ENCODE results near the gene SLIT3.

SLIT3 gene

DNA sequence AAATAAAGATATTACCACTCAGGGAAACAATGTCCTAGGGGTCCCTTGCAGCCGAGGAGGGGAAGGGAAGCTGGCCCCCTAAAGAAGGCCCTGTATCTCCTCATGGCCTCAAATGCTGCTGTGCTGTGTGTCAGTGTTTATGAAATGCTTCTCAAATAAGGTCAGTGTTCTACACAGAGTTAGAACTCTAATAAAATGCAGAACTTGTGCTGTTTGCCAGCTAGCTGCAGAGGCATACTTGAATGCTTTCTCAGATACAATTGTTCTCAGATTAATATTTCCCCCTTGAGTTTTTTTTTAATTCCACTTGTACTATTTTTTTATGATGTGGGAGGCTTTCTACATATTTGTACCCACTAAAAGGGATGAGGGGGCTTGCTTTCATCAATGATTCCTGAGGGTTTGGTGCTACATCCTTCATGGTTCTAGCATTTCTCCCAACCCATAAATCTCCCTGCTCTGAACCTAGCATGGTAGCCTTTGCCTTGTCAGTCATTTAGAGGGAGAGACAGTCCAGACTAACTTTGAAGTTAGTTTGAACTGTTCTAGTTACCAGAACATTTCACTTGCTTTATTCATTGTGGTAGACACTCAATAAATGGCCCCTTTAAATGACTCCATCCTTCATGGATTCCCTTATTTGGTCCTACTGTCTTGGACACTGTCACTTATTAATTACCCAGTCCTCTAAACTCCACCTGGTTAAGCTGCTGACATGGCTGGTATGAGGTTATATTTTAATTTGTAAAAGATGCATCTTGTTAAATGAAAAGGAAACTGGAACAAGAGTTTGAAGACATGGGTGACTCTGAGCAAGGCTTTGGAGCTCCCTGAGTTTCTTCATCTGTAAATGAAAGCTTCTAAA, 12.6 kb downstream of the SLIT3 start:
- TF ChIP-seq ESRRG (CRISPR knock-in tag; IDR thresholded peaks at IDR 0.05) (no peak), ISL1 (CRISPR knock-in tag; IDR thresholded peaks at IDR 0.05) (no peak), BACH2 (CRISPR knock-in tag; IDR thresholded peaks at IDR 0.05; ENCODE audit: borderline replicate concordance) (no peak), ZNF565 (CRISPR knock-in tag; conservative IDR thresholded peaks at IDR 0.05; ENCODE audit: low read depth) (no peak), TCF4 (CRISPR knock-in tag; IDR thresholded peaks at IDR 0.05; ENCODE audit: borderline replicate concordance) (no peak), SNAI2 (CRISPR knock-in tag; IDR thresholded peaks at IDR 0.05) (no peak), GLIS3 (CRISPR knock-in tag; IDR thresholded peaks at IDR 0.05) (no peak), ZFP3 (CRISPR knock-in tag; IDR thresholded peaks at IDR 0.05) (no peak), ZC3H10 (CRISPR knock-in tag; IDR thresholded peaks at IDR 0.05) (no peak)
- TF ChIP-seq, protein P1, sequence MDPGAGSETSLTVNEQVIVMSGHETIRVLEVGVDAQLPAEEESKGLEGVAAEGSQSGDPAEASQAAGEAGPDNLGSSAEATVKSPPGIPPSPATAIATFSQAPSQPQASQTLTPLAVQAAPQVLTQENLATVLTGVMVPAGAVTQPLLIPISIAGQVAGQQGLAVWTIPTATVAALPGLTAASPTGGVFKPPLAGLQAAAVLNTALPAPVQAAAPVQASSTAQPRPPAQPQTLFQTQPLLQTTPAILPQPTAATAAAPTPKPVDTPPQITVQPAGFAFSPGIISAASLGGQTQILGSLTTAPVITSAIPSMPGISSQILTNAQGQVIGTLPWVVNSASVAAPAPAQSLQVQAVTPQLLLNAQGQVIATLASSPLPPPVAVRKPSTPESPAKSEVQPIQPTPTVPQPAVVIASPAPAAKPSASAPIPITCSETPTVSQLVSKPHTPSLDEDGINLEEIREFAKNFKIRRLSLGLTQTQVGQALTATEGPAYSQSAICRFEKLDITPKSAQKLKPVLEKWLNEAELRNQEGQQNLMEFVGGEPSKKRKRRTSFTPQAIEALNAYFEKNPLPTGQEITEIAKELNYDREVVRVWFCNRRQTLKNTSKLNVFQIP (CRISPR knock-in tag; IDR thresholded peaks at IDR 0.05; ENCODE audit: borderline replicate concordance, low read depth) = no peak
- TF ChIP-seq, protein P2, sequence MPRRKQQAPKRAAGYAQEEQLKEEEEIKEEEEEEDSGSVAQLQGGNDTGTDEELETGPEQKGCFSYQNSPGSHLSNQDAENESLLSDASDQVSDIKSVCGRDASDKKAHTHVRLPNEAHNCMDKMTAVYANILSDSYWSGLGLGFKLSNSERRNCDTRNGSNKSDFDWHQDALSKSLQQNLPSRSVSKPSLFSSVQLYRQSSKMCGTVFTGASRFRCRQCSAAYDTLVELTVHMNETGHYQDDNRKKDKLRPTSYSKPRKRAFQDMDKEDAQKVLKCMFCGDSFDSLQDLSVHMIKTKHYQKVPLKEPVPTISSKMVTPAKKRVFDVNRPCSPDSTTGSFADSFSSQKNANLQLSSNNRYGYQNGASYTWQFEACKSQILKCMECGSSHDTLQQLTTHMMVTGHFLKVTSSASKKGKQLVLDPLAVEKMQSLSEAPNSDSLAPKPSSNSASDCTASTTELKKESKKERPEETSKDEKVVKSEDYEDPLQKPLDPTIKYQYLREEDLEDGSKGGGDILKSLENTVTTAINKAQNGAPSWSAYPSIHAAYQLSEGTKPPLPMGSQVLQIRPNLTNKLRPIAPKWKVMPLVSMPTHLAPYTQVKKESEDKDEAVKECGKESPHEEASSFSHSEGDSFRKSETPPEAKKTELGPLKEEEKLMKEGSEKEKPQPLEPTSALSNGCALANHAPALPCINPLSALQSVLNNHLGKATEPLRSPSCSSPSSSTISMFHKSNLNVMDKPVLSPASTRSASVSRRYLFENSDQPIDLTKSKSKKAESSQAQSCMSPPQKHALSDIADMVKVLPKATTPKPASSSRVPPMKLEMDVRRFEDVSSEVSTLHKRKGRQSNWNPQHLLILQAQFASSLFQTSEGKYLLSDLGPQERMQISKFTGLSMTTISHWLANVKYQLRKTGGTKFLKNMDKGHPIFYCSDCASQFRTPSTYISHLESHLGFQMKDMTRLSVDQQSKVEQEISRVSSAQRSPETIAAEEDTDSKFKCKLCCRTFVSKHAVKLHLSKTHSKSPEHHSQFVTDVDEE (CRISPR knock-in tag; IDR thresholded peaks at IDR 0.05) = no peak
- TF ChIP-seq, protein P3, sequence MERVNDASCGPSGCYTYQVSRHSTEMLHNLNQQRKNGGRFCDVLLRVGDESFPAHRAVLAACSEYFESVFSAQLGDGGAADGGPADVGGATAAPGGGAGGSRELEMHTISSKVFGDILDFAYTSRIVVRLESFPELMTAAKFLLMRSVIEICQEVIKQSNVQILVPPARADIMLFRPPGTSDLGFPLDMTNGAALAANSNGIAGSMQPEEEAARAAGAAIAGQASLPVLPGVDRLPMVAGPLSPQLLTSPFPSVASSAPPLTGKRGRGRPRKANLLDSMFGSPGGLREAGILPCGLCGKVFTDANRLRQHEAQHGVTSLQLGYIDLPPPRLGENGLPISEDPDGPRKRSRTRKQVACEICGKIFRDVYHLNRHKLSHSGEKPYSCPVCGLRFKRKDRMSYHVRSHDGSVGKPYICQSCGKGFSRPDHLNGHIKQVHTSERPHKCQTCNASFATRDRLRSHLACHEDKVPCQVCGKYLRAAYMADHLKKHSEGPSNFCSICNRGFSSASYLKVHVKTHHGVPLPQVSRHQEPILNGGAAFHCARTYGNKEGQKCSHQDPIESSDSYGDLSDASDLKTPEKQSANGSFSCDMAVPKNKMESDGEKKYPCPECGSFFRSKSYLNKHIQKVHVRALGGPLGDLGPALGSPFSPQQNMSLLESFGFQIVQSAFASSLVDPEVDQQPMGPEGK (CRISPR knock-in tag; IDR thresholded peaks at IDR 0.05; ENCODE audit: borderline replicate concordance) = no peak

DNA sequence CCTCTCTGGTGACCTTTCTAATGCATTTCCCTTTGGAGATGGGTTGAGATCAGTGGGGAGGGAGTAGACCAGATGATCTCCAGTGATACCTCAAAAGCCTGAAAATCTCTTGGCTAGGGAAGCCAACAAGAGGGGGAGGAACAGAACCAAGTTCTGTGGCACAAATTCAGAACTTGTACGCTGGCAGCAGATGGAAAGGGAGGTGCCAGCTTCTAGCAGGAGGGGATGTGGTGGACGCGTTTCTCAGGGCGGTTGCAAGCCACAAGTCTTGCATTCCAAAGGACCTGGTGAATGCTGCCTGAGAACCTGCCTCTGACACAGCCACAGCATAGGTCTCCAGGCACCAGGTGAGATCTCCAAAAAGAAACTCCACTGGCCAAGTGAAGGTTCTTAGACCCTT, 13.4 kb downstream of the SLIT3 start:
- no peak for ATAC-seq
- TF ChIP-seq ZNF8 (CRISPR knock-in tag; IDR thresholded peaks at IDR 0.05) (no peak), GLIS3 (CRISPR knock-in tag; IDR thresholded peaks at IDR 0.05) (no peak), ISL1 (CRISPR knock-in tag; IDR thresholded peaks at IDR 0.05) (no peak), ARNTL (CRISPR knock-in tag; IDR thresholded peaks at IDR 0.05; ENCODE audit: borderline replicate concordance, low read depth) (no peak), TOX (CRISPR knock-in tag; IDR thresholded peaks at IDR 0.05; ENCODE audit: borderline replicate concordance) (no peak), PPARA (CRISPR knock-in tag; IDR thresholded peaks at IDR 0.05; ENCODE audit: borderline replicate concordance) (no peak), ZC3H10 (CRISPR knock-in tag; IDR thresholded peaks at IDR 0.05) (no peak), ESRRG (CRISPR knock-in tag; IDR thresholded peaks at IDR 0.05) (no peak), ZNF70 (CRISPR knock-in tag; IDR thresholded peaks at IDR 0.05) (no peak), OSR1 (CRISPR knock-in tag; IDR thresholded peaks at IDR 0.05) (no peak), RARB (CRISPR knock-in tag; IDR thresholded peaks at IDR 0.05) (no peak), ZFP3 (CRISPR knock-in tag; IDR thresholded peaks at IDR 0.05) (no peak)
- TF ChIP-seq, protein P4, sequence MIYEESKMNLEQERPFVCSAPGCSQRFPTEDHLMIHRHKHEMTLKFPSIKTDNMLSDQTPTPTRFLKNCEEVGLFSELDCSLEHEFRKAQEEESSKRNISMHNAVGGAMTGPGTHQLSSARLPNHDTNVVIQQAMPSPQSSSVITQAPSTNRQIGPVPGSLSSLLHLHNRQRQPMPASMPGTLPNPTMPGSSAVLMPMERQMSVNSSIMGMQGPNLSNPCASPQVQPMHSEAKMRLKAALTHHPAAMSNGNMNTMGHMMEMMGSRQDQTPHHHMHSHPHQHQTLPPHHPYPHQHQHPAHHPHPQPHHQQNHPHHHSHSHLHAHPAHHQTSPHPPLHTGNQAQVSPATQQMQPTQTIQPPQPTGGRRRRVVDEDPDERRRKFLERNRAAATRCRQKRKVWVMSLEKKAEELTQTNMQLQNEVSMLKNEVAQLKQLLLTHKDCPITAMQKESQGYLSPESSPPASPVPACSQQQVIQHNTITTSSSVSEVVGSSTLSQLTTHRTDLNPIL (CRISPR knock-in tag; IDR thresholded peaks at IDR 0.05; ENCODE audit: low read depth) = no peak
- TF ChIP-seq, protein P3 (CRISPR knock-in tag; IDR thresholded peaks at IDR 0.05; ENCODE audit: borderline replicate concordance) = no peak

More for the DNA sequence above, 12.6 kb downstream of the SLIT3 start:
- no peak; the same call in 2 of the 3 replicates for ATAC-seq

Data from SK-N-SH treated with all-trans-retinoic acid at 6 μM for 48 hours (cell line).